NCI-H526 treated with DMSO at 0.1 percent for 48 hours (cell line): ENCODE results near the gene CUEDC1.
A peak's percentile ranks its signal among the peaks of the same experiment; 100 is the strongest.
"Not testable (repeated sequence)": the region's sequence is repeated elsewhere in the genome, so short reads cannot be mapped to it uniquely, and the experiment has no call there.

Experiments used
- DNase-seq: peaks from one replicate; lab custom pipeline; 2025; lab: John Stamatoyannopoulos, UW

CUEDC1 gene

GRCh38 chr17:57939797-57940196 is 15.4 kb downstream of the CUEDC1 start:
- DNase-seq: peak; percentile 85

- DNase-seq: no peak
These were observed 17.1 kb downstream of the CUEDC1 start for GRCh38 chr17:57938061-57938502.

- no peak for DNase-seq
These were observed 17.7 kb downstream of the CUEDC1 start for GRCh38 chr17:57937492-57937891.

- no peak for DNase-seq
These were observed 19.1 kb downstream of the CUEDC1 start for GRCh38 chr17:57935833-57936807.

GRCh38 chr17:57931488-57932137 is 23.6 kb downstream of the CUEDC1 start:
- DNase-seq: no peak

- no peak for DNase-seq
These were observed 25.0 kb downstream of the CUEDC1 start for GRCh38 chr17:57930239-57930638.

- DNase-seq: no peak
These were observed 25.8 kb downstream of the CUEDC1 start for GRCh38 chr17:57929386-57929785.

GRCh38 chr17:57928928-57929327 is 26.3 kb downstream of the CUEDC1 start:
- DNase-seq: no peak

GRCh38 chr17:57927048-57927723 is 28.0 kb downstream of the CUEDC1 start:
- peak; percentile 39 for DNase-seq

GRCh38 chr17:57926723-57927047 is 28.5 kb downstream of the CUEDC1 start:
- peak; percentile 24 for DNase-seq

GRCh38 chr17:57925361-57925990 is 29.7 kb downstream of the CUEDC1 start:
- DNase-seq: peak; percentile 13

GRCh38 chr17:57924677-57925076 is 30.5 kb downstream of the CUEDC1 start:
- no peak for DNase-seq

GRCh38 chr17:57923182-57923872 is 31.9 kb downstream of the CUEDC1 start:
- DNase-seq: no peak

GRCh38 chr17:57922745-57923144 is 32.5 kb downstream of the CUEDC1 start:
- DNase-seq: not testable (repeated sequence)

GRCh38 chr17:57920916-57921703 is 34.1 kb downstream of the CUEDC1 start:
- no peak for DNase-seq

- no peak for DNase-seq
These were observed 35.3 kb downstream of the CUEDC1 start for GRCh38 chr17:57919918-57920317.

GRCh38 chr17:57918017-57918895 is 37.0 kb downstream of the CUEDC1 start:
- no peak for DNase-seq

GRCh38 chr17:57916925-57917858 is 38.0 kb downstream of the CUEDC1 start:
- DNase-seq: peak; percentile 9
